ENCODE measurements around the gene TSPO.

DNA sequence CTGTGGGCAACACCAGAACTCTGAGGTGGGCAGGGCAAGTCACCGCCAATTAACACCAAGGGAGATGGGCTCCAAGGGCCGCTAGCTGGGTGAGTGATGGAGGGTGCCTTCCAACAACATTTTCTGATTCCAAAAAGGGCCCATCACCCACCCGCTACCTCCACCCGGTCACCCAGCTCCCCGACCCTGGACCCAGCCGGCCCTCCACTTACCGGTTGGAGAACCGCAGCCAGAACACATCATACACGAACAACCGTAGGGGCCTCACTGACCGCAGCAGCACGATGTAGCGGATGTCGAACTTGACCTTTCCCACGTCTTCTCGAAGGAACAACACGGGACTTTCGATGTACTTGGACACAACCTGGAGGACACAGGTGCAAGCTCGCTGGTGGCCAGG lies 20.8 kb downstream of the TSPO start:
- TF ChIP-seq, protein P1, sequence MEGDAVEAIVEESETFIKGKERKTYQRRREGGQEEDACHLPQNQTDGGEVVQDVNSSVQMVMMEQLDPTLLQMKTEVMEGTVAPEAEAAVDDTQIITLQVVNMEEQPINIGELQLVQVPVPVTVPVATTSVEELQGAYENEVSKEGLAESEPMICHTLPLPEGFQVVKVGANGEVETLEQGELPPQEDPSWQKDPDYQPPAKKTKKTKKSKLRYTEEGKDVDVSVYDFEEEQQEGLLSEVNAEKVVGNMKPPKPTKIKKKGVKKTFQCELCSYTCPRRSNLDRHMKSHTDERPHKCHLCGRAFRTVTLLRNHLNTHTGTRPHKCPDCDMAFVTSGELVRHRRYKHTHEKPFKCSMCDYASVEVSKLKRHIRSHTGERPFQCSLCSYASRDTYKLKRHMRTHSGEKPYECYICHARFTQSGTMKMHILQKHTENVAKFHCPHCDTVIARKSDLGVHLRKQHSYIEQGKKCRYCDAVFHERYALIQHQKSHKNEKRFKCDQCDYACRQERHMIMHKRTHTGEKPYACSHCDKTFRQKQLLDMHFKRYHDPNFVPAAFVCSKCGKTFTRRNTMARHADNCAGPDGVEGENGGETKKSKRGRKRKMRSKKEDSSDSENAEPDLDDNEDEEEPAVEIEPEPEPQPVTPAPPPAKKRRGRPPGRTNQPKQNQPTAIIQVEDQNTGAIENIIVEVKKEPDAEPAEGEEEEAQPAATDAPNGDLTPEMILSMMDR (IDR thresholded peaks at IDR 0.05), result no peak
- TF ChIP-seq EP300 (IDR thresholded peaks at IDR 0.05; ENCODE audit: low read depth) (no peak), POLR2A (IDR thresholded peaks at IDR 0.05) (no peak)
